Thoracic aorta (tissue), 2 donors: ENCODE results near the gene PRMT5. TPM values are rescaled to one million over a fixed set of nuclear protein-coding genes. Genes with fewer than 3 reads are reported as not detected.

Experiments
- ATAC-seq: fragments of 150-250 bp; one replicate; pipeline ENCODE4 v1.8.0; 2017; ENCODE audit warnings: low read depth; ENCODE audit not compliant: insufficient number of reproducible peaks, low FRiP score
- DNase-seq: peaks from one replicate; pipeline ENCODE4 v3.0.0-alpha.2; 2020; ENCODE audit warnings: low spot score
- H3K27ac ChIP-seq, 2 donors: fragments of 200-600 bp; sonication (generic); 1 replicate in 1 of 2; 2 replicates in 1 of 2; pipeline ENCODE4 v1.5.1; 2016; ENCODE audit warnings: mild to moderate bottlenecking in 2 of 2, moderate library complexity in 2 of 2
- H3K27me3 ChIP-seq: fragments of 200-600 bp; sonication (generic); replicated peaks from 2 replicates; pipeline ENCODE4 v1.6.0; 2016; ENCODE audit warnings: mild to moderate bottlenecking; ENCODE audit not compliant: insufficient read depth
- H3K36me3 ChIP-seq: fragments of 200-600 bp; sonication (generic); one replicate; pipeline ENCODE4 v1.5.1; 2016
- H3K4me1 ChIP-seq, 2 donors: fragments of 200-600 bp; sonication (generic); 1 replicate in 1 of 2; 2 replicates in 1 of 2; pipeline versions ENCODE4 v1.5.1 to v1.6.0; 2016; ENCODE audit warnings: low read depth in 2 of 2, mild to moderate bottlenecking in 1 of 2; ENCODE audit not compliant: control insufficient read depth in 1 of 2
- H3K4me3 ChIP-seq: fragments of 200-600 bp; sonication (generic); 2 replicates; pipeline ENCODE4 v1.5.1; 2016; ENCODE audit warnings: mild to moderate bottlenecking
- H3K9me3 ChIP-seq: fragments of 200-600 bp; sonication (generic); 2 replicates; pipeline ENCODE4 v1.5.1; 2016
- CTCF ChIP-seq: fragments of 200-600 bp; sonication (generic); IDR thresholded peaks from one replicate; pipeline ENCODE4 v1.5.1; 2019; ENCODE audit warnings: antibody characterized with exemption
- total RNA-seq, 2 donors: library from RNA; depleted of rRNA; stranded (reverse); fragments of >200 nt; gene quantifications; one replicate each; pipeline versions ENCODE4 v1.1.0 to v1.2.3, GENCODE V29; 2016

PRMT5 gene
- 10 to 100 TPM; 27.8 to 30.5 TPM for total RNA-seq

DNA sequence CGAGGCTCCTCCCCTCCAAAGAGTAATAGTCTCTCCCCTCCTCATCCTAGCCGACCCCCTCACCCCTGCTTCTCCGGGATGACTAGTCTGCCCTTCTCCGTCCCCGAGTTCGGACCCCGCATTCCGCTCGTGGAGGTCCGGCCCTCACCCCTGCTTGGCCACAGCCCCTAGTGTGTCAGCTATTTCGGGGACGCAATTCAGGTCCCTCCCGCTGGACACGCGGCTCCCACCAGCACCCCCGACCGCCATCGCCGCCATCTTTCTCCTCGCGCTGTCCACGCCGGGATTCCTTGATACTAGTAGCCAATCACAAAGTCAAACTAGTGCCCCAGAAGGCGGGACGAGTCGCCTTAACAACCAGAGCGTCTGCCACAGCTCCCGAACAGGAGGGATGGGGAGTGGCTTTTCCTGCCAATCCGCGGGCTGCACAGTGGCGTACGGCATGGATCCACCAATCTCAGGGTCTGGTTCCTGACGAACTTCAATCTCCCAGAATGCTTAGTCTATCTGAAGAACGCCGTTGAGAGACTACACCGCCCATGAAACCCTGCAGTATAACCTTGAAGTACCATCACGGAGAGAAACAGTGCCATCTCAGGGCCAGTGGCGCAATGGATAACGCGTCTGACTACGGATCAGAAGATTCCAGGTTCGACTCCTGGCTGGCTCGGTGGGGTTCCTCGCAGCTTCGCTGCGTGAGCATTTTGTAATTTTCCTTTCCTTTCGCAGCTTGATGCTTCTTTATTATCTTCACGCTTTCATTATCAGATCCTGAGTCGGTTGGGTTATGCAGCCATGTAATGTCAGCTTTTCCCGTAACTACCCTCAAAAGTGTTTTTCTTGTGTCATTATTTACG, at the start of gene PRMT5:
Gene PRMT5, minus strand, starts transcription at position 273 of the 857 bp plus-strand sequence. Its CDS starts 15 bp downstream, at position 258.
- H3K27me3 ChIP-seq, result no peaks in the 10 kb centered on the region
- ATAC-seq, result peak; percentile 100
- H3K27ac ChIP-seq, result peak within 1 kb of the TSS; percentile 92 to 94
- peaks cover 11% of the 10 kb centered on the region for H3K36me3 ChIP-seq
- H3K4me3 ChIP-seq, result peak within 1 kb of the TSS; percentile 81
- no peak for TF ChIP-seq CTCF
- peak; percentile 98 for DNase-seq
- H3K4me1 ChIP-seq, result peaks cover 11 to 15% of the 10 kb centered on the region in 2 donors
- H3K9me3 ChIP-seq, result no peaks in the 10 kb centered on the region

GRCh38 chr14:22978487-22978837, 49.3 kb upstream of the PRMT5 start:
- TF ChIP-seq CTCF, result no peak
- Histone ChIP-seq H3K9me3 (no peaks in the 10 kb centered on the region), H3K4me1 (peaks cover 37 to 51% of the 10 kb centered on the region in 2 donors), H3K27ac (peak overlapping the region; percentile 78 to 93), H3K36me3 (no peaks in the 10 kb centered on the region), H3K27me3 (no peaks in the 10 kb centered on the region), H3K4me3 (no peak overlapping the region)
- DNase-seq (no peak), ATAC-seq (no peak)

DNA sequence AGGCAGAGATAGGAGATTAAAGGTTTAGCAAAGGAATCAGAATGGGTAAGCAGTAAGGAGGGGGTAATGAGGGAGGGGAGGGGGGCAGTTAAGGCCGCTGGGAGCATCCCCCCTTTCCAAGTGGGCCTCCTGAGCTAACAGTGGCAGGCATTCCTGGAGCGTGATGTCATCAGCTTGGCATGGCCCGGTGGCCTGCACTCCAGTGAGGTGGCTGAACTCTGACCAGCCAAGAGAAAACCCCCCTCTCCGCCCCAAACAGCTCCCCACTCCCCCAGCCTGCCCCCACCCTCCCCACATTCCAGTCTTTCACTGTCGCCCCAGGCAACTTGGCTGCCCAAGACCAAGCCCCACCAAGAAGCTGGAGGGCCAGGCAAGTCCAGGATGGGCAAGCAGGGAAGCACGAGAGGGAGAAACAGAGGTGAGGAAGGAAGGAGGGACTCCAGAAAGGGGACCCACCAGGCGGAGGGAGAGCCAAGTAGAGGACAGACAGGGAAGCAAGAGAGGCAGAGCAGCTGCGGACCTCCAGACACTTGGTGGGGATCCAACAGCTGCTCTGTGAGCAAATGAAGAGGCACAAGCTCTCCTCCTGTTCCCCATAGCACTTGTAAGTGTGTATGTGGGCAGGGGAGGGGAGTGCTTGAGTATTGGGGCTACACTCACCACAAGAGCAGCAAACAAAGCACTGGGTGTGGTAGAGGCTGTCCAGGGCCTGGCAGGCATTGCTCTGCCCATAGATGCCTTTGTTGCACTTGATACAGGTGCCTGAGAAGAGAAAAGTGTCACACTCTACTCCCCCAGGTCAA, 48.7 kb upstream of the PRMT5 start:
- H3K9me3 ChIP-seq, result no peaks in the 10 kb centered on the region
- TF ChIP-seq CTCF, result no peak
- peaks cover 34 to 45% of the 10 kb centered on the region in 2 donors for H3K4me1 ChIP-seq
- H3K36me3 ChIP-seq, result no peaks in the 10 kb centered on the region
- DNase-seq (no peak), ATAC-seq (no peak)
- H3K27ac ChIP-seq, result peak overlapping the region; percentile 78 to 93
- no peaks in the 10 kb centered on the region for H3K27me3 ChIP-seq
- peak overlapping the region; percentile 10 for H3K4me3 ChIP-seq

GRCh38 chr14:22977434-22977683, 48.2 kb upstream of the PRMT5 start:
- peaks cover 34 to 44% of the 10 kb centered on the region in 2 donors for H3K4me1 ChIP-seq
- H3K36me3 ChIP-seq, result peaks cover 4% of the 10 kb centered on the region
- no peaks in the 10 kb centered on the region for H3K9me3 ChIP-seq
- DNase-seq, result no peak
- no peak for ATAC-seq
- TF ChIP-seq CTCF, result no peak
- H3K27ac ChIP-seq, result peak overlapping the region; percentile 78 to 93
- no peaks in the 10 kb centered on the region for H3K27me3 ChIP-seq
- H3K4me3 ChIP-seq, result no peak overlapping the region

GRCh38 chr14:22976620-22977433, 47.7 kb upstream of the PRMT5 start:
- H3K4me1 ChIP-seq, result peaks cover 34 to 44% of the 10 kb centered on the region in 2 donors
- DNase-seq (no peak), ATAC-seq (no peak)
- no peaks in the 10 kb centered on the region for H3K9me3 ChIP-seq
- TF ChIP-seq CTCF, result no peak
- H3K27me3 ChIP-seq, result no peaks in the 10 kb centered on the region
- H3K36me3 ChIP-seq, result peaks cover 4% of the 10 kb centered on the region
- H3K4me3 ChIP-seq, result no peak overlapping the region
- peak overlapping the region; percentile 78 to 93 for H3K27ac ChIP-seq
